22Rv1 (cell line): ENCODE data around the gene ZNF783.

Source experiments
- ZFX ChIP-seq: fragments of 450-650 bp; IDR thresholded peaks from 2 replicates; pipeline ENCODE4 v1.6.1; 2017; ENCODE audit warnings: antibody characterized with exemption, borderline replicate concordance
- TF ChIP-seq, protein P1 (sequence below): fragments of 450-650 bp; IDR thresholded peaks from 2 replicates; pipeline ENCODE4 v1.5.1; 2017; ENCODE audit warnings: mild to moderate bottlenecking

DNA sequence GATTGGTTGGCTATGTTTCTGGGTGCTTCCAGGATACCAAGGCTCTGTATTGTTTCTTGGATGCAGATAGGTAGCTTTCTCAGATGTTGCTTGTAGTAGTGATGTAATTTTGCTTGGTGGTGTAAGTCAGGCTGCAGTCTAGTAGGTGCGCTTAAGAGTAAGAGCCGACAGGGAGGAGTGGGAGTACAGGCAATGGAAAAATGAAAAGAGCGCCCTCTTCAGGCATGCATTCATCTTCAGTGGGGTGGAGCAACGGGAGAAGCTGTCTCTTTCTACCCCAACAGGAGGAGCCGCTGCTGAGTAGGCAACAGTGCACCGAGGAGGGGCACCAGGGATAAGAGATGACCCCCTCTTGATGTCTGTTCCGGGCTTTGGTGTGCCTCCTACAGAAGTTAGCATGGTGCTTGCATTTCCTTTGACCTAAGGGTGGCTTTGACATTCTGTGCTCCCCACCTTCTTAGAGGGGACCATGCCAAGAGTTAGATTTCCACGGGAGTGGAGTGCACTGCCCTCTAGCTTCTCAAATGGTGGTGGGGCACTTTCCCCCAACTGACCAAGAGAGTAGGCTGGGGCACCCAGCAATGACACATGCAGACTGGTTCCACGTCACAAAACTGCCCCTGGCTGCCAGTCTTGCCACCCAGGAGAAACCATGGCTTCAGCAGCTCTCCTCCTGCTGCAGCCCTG, 56.1 kb downstream of the ZNF783 start:
- TF ChIP-seq, protein P1, sequence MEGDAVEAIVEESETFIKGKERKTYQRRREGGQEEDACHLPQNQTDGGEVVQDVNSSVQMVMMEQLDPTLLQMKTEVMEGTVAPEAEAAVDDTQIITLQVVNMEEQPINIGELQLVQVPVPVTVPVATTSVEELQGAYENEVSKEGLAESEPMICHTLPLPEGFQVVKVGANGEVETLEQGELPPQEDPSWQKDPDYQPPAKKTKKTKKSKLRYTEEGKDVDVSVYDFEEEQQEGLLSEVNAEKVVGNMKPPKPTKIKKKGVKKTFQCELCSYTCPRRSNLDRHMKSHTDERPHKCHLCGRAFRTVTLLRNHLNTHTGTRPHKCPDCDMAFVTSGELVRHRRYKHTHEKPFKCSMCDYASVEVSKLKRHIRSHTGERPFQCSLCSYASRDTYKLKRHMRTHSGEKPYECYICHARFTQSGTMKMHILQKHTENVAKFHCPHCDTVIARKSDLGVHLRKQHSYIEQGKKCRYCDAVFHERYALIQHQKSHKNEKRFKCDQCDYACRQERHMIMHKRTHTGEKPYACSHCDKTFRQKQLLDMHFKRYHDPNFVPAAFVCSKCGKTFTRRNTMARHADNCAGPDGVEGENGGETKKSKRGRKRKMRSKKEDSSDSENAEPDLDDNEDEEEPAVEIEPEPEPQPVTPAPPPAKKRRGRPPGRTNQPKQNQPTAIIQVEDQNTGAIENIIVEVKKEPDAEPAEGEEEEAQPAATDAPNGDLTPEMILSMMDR = peak; percentile 23; the same call in 1 of the 2 replicates
- no peak for TF ChIP-seq ZFX
